Keratinocyte (primary cell): ENCODE results near the gene ARMH3. TPM values are rescaled to one million over a fixed set of nuclear protein-coding genes. Genes with fewer than 3 reads are reported as not detected.

Source experiments
- DNase-seq: peaks from one replicate; pipeline ENCODE4 v3.0.0-alpha.2; 2011; ENCODE audit warnings: low read depth, missing footprints, low spot score
- FAIRE-seq: peaks from 2 replicates; lab custom pipeline; 2011; peaks lifted over from hg19 to GRCh38; lab: Jason Lieb, UNC
- H2AFZ ChIP-seq: 2 replicates; pipeline ENCODE4 v1.6.0; 2012; ENCODE audit warnings: low read length, control low read depth, inconsistent platforms; ENCODE audit not compliant: control insufficient read depth
- H3K27ac ChIP-seq: 2 replicates; pipeline ENCODE4 v1.5.1; 2011; ENCODE audit warnings: low read length; ENCODE audit not compliant: control insufficient read depth, insufficient read depth
- H3K27me3 ChIP-seq: 3 replicates; pipeline ENCODE4 v1.6.0; 2011; ENCODE audit warnings: low read length; ENCODE audit not compliant: control insufficient read depth, insufficient read depth; ENCODE audit errors: extremely low read depth
- H3K36me3 ChIP-seq, 2 experiments: 2 replicates in 1 of 2; 3 replicates in 1 of 2; pipeline ENCODE4 v1.5.1; 2011; ENCODE audit warnings: low read length in 2 of 2, mild to moderate bottlenecking in 1 of 2; ENCODE audit not compliant: control insufficient read depth in 2 of 2, insufficient read depth in 2 of 2; ENCODE audit errors: extremely low read depth in 1 of 2
- H3K4me1 ChIP-seq: 3 replicates; pipeline ENCODE4 v1.5.1; 2011; ENCODE audit warnings: low read length; ENCODE audit not compliant: control insufficient read depth, insufficient read depth; ENCODE audit errors: extremely low read depth
- H3K4me2 ChIP-seq: 3 replicates; pipeline ENCODE4 v1.6.0; 2011; ENCODE audit warnings: low read depth, low read length; ENCODE audit not compliant: control insufficient read depth, insufficient read depth; ENCODE audit errors: extremely low read depth
- H3K4me3 ChIP-seq, 3 experiments: fragments of 200-600 bp in 1 of 3; sonication (generic) in 1 of 3; 2 replicates in 2 of 3; 3 replicates in 1 of 3; pipeline ENCODE4 v1.5.1; 2011 to 2016; ENCODE audit warnings: low read length in 3 of 3, mild to moderate bottlenecking in 3 of 3, control low read depth in 2 of 3, inconsistent platforms in 1 of 3, low read depth in 1 of 3, mixed read lengths in 1 of 3, mixed run types in 1 of 3, moderate library complexity in 1 of 3; ENCODE audit not compliant: control insufficient read depth in 2 of 3, insufficient read depth in 2 of 3; ENCODE audit errors: extremely low read depth in 1 of 3
- H3K79me2 ChIP-seq: 2 replicates; pipeline ENCODE4 v1.6.0; 2012; ENCODE audit warnings: low read length; ENCODE audit not compliant: control insufficient read depth, insufficient read depth
- H3K9ac ChIP-seq: 3 replicates; pipeline ENCODE4 v1.6.0; 2011; ENCODE audit warnings: low read length; ENCODE audit not compliant: control insufficient read depth, insufficient read depth; ENCODE audit errors: extremely low read depth
- H3K9me1 ChIP-seq: 3 replicates; pipeline ENCODE4 v1.6.0; 2011; ENCODE audit warnings: low read length; ENCODE audit not compliant: control insufficient read depth, insufficient read depth; ENCODE audit errors: extremely low read depth
- H3K9me3 ChIP-seq: 2 replicates; pipeline ENCODE4 v1.5.1; 2012; ENCODE audit warnings: low read depth, low read length; ENCODE audit not compliant: control insufficient read depth
- H4K20me1 ChIP-seq: 3 replicates; pipeline ENCODE4 v1.6.0; 2011; ENCODE audit warnings: low read length; ENCODE audit not compliant: control insufficient read depth, insufficient read depth; ENCODE audit errors: extremely low read depth
- CTCF ChIP-seq, 3 experiments: IDR thresholded peaks in 1 of 3; conservative IDR thresholded peaks in 1 of 3; optimal IDR thresholded peaks in 1 of 3; 2 replicates in 2 of 3; 3 replicates in 1 of 3; pipeline versions ENCODE3 to v1.5.1; 2011; ENCODE audit warnings: low read length in 3 of 3, mild to moderate bottlenecking in 3 of 3, moderate library complexity in 2 of 3, control low read depth in 1 of 3, inconsistent platforms in 1 of 3; ENCODE audit not compliant: insufficient read depth in 2 of 3; ENCODE audit errors: extremely low read depth in 1 of 3
- EZH2 ChIP-seq: IDR thresholded peaks from one replicate; pipeline ENCODE4 v1.6.1; 2012; ENCODE audit warnings: inconsistent platforms, mild to moderate bottlenecking, low read length, moderate library complexity
- dilution Hi-C: fragments of 300-500 bp; cut with MboI; formaldehyde crosslinking; loops from one replicate; pipeline ENCODE4 v1.7.0; 2020; ENCODE audit warnings: low sequenced_read_pairs; ENCODE audit not compliant: extremely low pct_ligation_motif_present
- polyA plus RNA-seq, 5 experiments: library from polyadenylated mRNA; depleted of rRNA in 3 of 5; stranded (reverse) in 3 of 5; stranded (forward) in 1 of 5; unstranded in 1 of 5; fragments of >200 nt; gene quantifications; 1 replicate in 1 of 5; 2 replicates in 3 of 5; 3 replicates in 1 of 5; pipeline versions ENCODE4 v1.2.1 to v1.2.3, GENCODE V29; 2011 to 2012; ENCODE audit warnings: missing spikeins in 2 of 5, low read depth in 1 of 5, low replicate concordance in 1 of 5

The ARMH3 gene
- polyA plus RNA-seq, 1 donor (not counting 4 experiments of a cell fraction or from before 2014, with no cell fraction given), result 25.3 TPM

- Histone ChIP-seq H3K9ac (no peak overlapping the region), H3K79me2 (no peaks in the 10 kb centered on the region), H3K4me3 (no peak overlapping the region), H3K27ac (no peak overlapping the region), H4K20me1 (peaks cover 2% of the 10 kb centered on the region), H3K4me1 (no peaks in the 10 kb centered on the region), H3K9me3 (no peaks in the 10 kb centered on the region), H3K4me2 (no peak overlapping the region), H3K9me1 (no peaks in the 10 kb centered on the region), H2AFZ (no peak overlapping the region), H3K27me3 (no peaks in the 10 kb centered on the region), H3K36me3 (peaks cover 0 to 3% of the 10 kb centered on the region in 2 experiments)
- FAIRE-seq (no peak), DNase-seq (no peak)
- dilution Hi-C loops, result loop anchor here (25.0 kb wide), 1 partner anchor 108 kb away; no protein-coding TSS in a partner anchor
- TF ChIP-seq CTCF (optimal IDR thresholded peaks at IDR 0.05 in 1 of 3, IDR thresholded peaks at IDR 0.05 in 1 of 3, conservative IDR thresholded peaks at IDR 0.05 in 1 of 3; ENCODE audit: extremely low read depth in 1 of 3, insufficient read depth in 2 of 3, low read length in 3 of 3), result no peak
- no peak for TF ChIP-seq EZH2
Observed at GRCh38 chr10:101878869-101879268, 177.1 kb downstream of the ARMH3 start.

GRCh38 chr10:101875068-101875688 lies 180.8 kb downstream of the ARMH3 start:
- FAIRE-seq (no peak), DNase-seq (no peak)
- Histone ChIP-seq H3K36me3 (peaks cover 0 to 3% of the 10 kb centered on the region in 2 experiments), H3K4me2 (no peak overlapping the region), H2AFZ (no peak overlapping the region), H3K4me1 (no peaks in the 10 kb centered on the region), H3K9ac (no peak overlapping the region), H3K9me3 (no peaks in the 10 kb centered on the region), H4K20me1 (peaks cover 2% of the 10 kb centered on the region), H3K9me1 (no peaks in the 10 kb centered on the region), H3K27ac (no peak overlapping the region), H3K4me3 (no peak overlapping the region), H3K79me2 (no peaks in the 10 kb centered on the region), H3K27me3 (no peaks in the 10 kb centered on the region)
- TF ChIP-seq CTCF (optimal IDR thresholded peaks at IDR 0.05 in 1 of 3, IDR thresholded peaks at IDR 0.05 in 1 of 3, conservative IDR thresholded peaks at IDR 0.05 in 1 of 3; ENCODE audit: extremely low read depth in 1 of 3, insufficient read depth in 2 of 3, low read length in 3 of 3), result no peak
- TF ChIP-seq EZH2, result no peak
- dilution Hi-C loops, result loop anchor here (25.0 kb wide), 1 partner anchor 112 kb away; no protein-coding TSS in a partner anchor
